IPS-NIHi7 (cell line): ENCODE data around the gene TRIL.

Source experiments
- DNase-seq: peaks from one replicate; pipeline ENCODE4 v3.0.0; 2012; ENCODE audit warnings: mixed read lengths; ENCODE audit errors: extremely low spot score

Gene TRIL

GRCh38 chr7:28984217-28984616, 26.1 kb upstream of the TRIL start:
- no peak for DNase-seq

- DNase-seq, result no peak
Measured at GRCh38 chr7:28983396-28984190, 25.5 kb upstream of the TRIL start.

- no peak for DNase-seq
Measured at GRCh38 chr7:28981161-28981465, 23.0 kb upstream of the TRIL start.

- peak; percentile 41 for DNase-seq
Measured at GRCh38 chr7:28980451-28981160, 22.5 kb upstream of the TRIL start.

GRCh38 chr7:28979776-28980175, 21.6 kb upstream of the TRIL start:
- no peak for DNase-seq

- DNase-seq, result no peak
Measured at GRCh38 chr7:28977881-28978280, 19.8 kb upstream of the TRIL start.

- DNase-seq, result no peak
Measured at GRCh38 chr7:28976022-28976421, 17.9 kb upstream of the TRIL start.

GRCh38 chr7:28973591-28973990, 15.5 kb upstream of the TRIL start:
- no peak for DNase-seq

- no peak for DNase-seq
Measured at GRCh38 chr7:28964056-28964455, 5.9 kb upstream of the TRIL start.

- DNase-seq, result peak; percentile 71
Measured at GRCh38 chr7:28961972-28962371, 3.8 kb upstream of the TRIL start.

- no peak for DNase-seq
Measured at GRCh38 chr7:28960071-28960840, 2.1 kb upstream of the TRIL start.

GRCh38 chr7:28958980-28959347, 834 bp upstream of the TRIL start:
- DNase-seq, result no peak

- peak; percentile 40 for DNase-seq
Measured at GRCh38 chr7:28957751-28958234, 337 bp downstream of the TRIL start.

GRCh38 chr7:28957064-28957750, 923 bp downstream of the TRIL start:
- DNase-seq, result peak; percentile 33

GRCh38 chr7:28956608-28957063, 1.5 kb downstream of the TRIL start:
- peak; percentile 86 for DNase-seq

- peak; percentile 86 for DNase-seq
Measured at GRCh38 chr7:28955718-28956607, 2.2 kb downstream of the TRIL start.

- DNase-seq, result no peak
Measured at GRCh38 chr7:28955356-28955717, 2.8 kb downstream of the TRIL start.

- DNase-seq, result no peak
Measured at GRCh38 chr7:28954946-28955345, 3.2 kb downstream of the TRIL start.

GRCh38 chr7:28954471-28954870, 3.7 kb downstream of the TRIL start:
- no peak for DNase-seq

GRCh38 chr7:28953633-28954032, 4.5 kb downstream of the TRIL start:
- no peak for DNase-seq

- DNase-seq, result no peak
Measured at GRCh38 chr7:28942168-28942567, 16.0 kb downstream of the TRIL start.
